ENCODE data around the gene MFSD12.
"Not testable (repeated sequence)": the region's sequence is repeated elsewhere in the genome, so short reads cannot be mapped to it uniquely, and the experiment has no call there.

MFSD12 gene

DNA sequence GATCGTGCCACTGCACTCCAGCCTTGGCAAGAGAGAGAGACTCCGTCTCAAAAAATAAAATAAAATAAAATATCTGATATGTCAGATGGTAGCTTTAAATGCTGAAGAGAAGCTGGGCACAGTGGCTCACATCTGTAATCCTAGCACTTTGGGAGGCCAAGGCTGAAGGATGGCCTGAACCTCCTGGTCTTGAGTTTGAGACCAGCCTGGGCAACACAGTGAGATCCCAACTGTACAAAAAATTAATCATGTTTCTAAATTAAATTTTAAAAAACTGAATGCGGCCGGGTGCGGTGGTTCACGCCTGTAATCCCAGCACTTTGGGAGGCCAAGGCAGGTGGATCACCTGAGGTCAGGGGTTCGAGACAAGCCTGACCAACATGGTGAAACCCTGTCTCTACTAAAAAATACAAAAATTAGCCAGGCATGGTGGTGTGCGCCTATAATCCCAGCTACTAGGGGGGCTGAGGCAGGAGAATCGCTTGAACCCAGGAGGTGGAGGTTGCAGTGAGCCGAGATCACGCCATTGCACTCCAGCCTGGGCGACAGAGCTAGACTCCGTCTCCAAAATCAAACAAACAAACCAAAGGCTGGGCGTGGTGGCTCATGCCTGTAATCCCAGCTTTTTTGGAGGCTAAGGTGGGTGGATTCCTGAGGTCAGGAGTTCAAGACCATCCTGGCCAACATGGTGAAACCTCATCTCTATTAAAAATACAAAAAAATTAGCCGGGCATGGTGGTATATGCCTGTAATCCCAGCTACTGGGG, 26.8 kb upstream of the MFSD12 start:
- DNase-seq (ENCODE audit: low spot score), result not testable (repeated sequence)

DNA sequence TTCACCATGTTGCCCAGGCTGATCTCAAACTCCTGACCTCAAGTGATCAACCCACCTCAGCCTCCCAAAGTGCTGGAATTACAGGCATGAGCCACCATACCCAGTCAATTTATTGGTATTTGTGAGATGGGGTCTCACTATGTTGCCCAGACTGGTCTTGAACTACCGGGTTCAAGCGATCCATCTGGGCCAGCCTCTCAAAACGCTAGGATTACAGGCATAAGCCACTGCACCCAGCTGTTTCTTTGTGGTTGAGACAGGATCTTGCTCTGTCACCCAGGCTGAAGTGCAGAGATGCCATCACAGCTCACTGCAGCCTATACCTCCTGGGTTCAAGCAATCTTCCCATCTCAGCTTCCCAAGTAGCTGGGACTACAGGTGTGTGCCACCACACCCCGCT, 24.4 kb upstream of the MFSD12 start:
- not testable (repeated sequence) for DNase-seq (ENCODE audit: low spot score)

DNA sequence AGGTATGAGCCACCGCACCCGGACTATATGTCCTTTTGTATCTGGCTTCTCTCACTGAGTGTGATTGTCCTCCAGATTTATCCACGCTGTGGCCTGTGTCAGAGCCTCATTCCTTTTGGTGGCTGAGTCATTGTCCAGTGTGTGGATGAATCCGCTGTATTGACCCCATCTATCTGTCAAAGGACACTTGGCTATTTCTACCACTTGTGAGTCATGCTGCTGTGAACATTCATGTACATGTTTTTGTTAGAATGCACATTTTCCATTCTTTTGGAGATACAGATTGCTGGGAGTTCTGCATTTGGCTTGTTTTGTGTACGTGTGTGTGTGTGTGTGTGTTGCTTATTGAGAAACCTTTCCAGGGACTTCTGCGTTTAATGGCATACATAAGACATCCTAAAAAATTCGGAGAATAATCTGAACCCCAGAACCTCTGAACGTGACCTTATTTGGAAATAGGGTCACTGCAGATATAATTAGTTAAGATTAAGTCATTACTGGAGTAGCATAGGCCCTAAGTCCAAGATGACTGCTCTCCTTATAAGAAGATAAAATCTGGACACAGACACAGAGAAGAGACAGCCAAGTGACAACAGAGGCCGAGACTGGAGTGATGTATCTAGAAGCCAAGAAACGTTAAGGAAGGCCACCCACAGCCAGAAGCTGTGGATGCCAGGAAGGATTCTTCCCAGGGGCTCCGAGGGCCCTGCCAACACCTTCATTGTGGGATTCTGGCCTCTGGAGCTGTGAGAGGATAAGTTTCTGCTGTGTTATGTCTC, 23.0 kb upstream of the MFSD12 start:
- no peak for DNase-seq (ENCODE audit: low spot score)

DNA sequence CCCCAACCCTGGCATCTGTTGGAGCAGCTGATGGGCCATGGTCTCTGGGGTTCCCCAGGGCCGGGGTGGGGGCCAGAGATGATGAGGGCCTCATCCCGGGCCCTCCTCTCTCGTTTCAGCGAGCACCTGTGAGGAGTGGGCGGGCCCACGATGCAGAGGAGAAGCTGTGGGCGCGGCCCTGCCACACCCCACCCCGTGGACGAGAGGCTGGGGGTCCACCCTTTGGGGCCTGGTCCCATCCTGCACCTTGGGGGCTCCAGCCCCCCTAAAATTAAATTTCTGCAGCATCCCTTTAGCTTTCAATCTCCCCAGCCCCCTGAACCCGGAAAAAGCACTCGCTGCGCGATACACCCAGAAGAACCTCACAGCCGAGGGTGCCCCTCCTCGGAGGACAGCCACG, 21.0 kb upstream of the MFSD12 start:
- no peak for DNase-seq (ENCODE audit: low spot score)

DNA sequence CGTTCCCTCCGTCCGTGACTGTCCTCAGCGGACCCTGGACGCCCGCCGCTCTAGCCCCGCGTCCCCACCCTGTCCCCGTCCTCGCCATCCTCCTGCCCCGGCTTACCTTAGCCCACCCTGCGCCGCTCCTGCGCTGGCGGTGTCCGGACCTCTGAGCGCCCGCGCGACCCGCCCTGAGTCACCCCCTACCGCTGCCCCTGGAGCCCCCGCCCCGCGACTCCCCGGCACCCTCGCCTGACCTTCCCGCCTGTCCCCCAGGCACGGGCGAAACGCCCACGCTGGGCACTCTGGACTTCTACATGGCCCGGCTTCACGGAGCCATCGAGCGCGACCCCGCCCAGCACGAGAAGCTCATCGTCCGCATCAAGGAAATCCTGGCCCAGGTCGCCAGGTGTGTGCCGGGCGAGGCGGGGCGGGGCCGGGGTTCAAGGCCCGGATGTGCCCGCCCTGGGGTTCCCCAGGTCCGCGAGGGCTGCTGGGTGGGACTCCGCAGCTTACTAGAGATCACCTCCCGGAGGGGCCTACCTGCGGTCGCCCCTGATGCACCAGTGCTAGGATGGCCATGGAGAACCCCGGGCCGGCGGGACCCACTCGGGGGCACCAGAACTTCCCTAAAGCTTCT, 20.4 kb upstream of the MFSD12 start:
- no peak for DNase-seq (ENCODE audit: low spot score)

DNA sequence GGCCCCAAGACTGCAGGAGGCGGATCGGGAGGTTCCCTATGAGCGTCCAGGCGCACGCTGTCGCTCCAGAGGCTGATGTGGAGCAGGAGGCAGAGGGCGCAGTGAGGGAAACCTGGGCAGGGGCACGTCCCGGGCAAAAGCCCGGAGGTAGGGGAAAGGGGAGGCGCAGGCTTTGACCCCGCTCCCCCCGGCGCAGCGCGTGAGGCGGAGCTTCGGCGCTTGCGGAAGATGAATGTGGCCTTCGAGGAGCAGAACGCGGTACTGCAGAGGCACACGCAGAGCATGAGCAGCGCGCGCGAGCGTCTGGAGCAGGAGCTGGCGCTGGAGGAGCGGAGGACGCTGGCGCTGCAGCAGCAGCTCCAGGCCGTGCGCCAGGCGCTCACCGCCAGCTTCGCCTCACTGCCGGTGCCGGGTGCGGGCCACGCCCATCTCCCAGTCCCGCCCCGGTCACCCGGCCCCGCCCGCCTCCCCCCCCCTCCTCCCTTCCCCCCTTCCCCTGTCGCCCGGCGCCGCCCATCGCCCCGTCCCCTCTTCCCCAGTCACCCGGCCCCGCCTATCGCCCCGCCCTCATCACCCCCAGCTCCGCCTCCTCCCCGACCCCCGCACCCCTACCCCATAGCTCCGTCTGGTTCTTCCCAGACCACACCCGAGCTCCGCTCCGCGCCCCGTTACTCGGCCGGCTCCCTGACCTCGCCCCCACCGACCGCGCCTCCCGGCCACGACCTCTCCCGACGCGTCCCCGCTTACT, 19.5 kb upstream of the MFSD12 start:
- DNase-seq (ENCODE audit: low spot score), result no peak

DNA sequence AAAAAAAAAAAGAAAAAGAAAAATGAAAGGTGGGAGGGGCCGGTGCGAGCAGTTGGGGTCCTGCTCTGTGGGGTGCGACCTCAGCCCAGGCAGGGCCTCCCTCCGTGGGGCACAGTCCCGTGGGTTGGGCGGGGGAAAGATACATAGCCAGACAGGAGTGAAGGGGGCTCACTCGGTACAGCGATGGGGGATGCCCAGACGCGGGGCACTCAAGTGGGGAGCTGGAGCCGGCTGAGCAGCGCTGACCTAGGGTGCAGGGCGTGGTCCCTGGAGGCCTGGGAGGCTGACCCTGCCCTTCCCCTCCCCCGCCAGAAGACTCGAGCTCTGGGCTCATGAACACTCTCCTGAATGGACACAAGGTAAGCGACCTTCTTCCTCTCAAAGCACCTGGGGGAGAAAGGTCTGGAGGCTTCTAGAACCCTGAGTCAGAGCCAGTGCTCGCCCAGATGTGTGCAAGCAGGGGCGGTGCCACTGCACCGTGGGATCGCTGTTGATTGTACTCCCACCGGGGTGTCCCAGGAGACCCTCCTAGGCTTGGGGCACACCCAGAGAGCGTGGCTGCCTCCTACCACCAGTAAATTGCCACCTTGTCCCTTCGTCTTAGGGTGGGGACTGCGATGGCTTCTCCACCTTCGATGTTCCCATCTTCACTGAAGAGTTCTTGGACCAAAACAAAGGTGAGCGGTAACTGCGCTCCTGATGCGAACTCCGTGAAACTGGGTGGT, 18.7 kb upstream of the MFSD12 start:
- no peak for DNase-seq (ENCODE audit: low spot score)

DNA sequence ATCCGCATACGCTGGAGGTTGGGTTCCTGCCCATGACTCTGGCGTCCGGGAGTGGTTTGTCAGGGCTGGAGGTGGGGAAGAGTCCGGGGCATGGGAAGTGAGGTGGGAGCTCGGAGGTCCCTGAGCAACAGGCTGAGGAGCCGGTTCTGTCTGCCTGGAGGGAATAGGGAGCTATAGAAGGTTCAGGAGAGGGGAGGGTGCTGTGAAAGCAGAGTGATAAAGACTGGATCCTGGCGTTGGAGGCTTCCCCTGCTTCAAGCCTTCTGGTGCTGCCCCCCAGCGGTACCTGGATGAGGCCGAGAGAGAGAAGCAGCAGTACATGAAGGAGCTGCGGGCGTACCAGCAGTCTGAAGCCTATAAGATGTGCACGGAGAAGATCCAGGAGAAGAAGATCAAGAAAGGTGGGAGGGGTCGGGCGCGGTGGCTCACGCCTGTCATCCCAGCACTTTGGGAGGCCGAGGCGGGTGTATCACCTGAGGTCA, 17.9 kb upstream of the MFSD12 start:
- peak; percentile 72 for DNase-seq (ENCODE audit: low spot score)

DNA sequence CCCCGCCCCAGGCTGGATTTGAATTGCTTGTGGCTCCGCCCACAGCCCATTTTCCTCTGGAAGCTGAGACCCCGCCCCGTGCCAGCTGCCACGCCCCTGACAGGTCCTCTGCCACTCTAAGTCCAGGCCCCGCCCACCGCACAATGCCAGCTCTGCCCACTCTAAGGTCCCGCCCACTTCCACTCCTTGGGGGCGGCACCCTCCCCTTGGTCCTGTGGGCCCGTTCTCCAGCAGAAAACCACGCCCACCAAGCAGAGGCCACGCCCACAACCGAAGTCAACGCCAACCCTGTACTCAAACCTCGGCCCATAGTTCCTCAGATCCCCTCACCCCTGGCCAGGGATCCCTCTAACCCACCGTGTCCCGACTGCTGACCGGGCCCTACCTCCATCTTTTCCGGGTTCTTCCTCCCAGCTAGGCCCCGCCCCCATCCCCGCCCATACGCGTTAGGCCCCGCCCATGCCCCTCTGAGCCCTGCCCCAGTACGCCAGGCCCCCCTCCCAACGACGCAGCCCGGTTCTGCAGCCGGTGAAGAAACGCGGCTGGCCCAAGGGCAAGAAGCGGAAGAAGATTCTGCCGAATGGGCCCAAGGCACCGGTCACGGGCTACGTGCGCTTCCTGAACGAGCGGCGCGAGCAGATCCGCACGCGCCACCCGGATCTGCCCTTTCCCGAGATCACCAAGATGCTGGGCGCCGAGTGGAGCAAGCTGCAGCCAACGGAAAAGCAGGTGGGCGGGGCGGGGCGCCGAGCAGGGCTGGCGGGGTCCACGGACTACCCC, 16.7 kb upstream of the MFSD12 start:
- DNase-seq (ENCODE audit: low spot score), result peak; percentile 83

DNA sequence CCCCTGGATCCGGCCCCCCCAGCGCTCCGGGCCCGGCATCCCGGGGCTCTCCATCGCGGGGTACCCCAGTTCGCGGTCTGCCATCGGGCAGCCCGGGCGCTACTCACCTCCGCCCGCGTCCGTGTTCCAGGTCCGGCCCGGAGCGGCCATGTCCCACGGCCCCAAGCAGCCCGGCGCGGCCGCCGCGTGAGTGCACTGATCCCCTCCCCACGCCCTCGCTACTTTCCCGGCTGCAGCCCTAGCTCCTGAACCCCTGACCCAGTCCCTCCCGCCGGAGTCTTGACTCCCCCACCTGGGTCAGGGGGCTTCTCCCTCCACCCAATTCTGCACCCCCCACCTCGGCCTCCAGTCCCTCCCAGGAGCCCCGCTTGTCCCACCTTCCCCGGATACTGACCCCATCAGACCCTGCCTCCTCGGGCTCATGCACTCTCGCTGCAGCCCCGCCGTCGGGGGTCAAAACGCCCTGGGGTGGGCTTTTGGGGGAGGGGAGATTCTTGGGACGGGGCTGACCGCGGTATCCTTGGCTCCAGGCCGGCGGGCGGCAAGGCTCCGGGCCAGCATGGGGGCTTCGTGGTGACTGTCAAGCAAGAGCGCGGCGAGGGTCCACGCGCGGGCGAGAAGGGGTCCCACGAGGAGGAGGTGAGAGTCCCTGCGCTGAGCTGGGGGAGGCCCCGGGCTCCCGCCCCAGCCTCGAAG, 15.9 kb upstream of the MFSD12 start:
- no peak for DNase-seq (ENCODE audit: low spot score)

DNA sequence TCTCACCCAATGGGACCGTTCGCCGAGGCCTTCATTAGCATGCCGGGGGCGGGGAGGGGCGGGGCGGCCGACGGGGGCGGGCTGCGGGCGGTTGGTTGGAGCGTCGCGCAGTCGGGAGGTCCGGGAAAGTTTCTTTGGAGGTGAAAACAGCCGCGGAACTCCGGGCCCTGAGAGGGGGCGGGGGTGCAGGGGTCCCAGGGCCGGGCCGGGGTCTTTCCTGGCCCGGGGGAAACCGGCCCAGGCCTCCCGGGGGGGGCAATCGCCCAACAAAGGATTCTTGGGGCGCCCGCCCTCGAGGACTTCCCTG, 15.4 kb upstream of the MFSD12 start, which contains the start of gene HMG20B:
Gene HMG20B, plus strand, starts transcription at position 90 of the 307 bp plus-strand sequence. CDS start 366 bp downstream, outside the sequence.
- no peak for DNase-seq (ENCODE audit: low spot score)

DNA sequence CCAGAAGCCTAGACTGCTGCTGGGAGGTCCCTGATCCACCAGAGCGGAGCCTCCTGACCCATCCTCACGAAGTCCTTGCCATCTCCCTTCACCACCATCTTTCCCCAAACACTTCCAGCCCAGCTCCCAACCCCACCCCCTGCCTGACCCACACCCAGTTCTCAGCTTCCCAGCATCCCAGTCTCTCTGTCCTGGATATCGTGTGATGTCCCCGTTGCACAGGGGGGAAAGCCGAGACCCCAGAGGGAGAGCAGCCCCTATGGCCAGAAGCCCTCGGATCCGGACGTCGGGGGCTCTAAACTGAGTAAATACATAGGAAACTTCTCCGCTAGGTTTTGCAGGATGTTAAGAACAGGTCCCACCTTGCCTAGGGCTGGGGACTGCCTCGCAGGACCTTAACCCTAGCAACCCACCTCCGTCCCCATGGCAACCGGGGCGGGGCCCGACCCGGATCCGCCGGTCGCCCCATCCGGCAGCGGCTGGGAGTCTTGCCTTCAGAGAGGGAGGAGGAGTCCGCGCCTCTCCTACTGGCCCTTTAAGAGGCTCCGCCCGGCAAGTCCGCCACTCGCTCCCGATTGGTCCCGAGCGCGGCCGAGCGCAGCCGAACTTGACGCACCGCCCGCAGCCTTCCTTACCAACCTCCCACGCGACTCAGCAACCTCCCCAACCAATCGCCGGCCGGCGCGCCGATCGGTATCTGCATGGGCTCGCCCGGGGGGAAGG, 14.9 kb upstream of the MFSD12 start:
- peak; percentile 98 for DNase-seq (ENCODE audit: low spot score)

DNA sequence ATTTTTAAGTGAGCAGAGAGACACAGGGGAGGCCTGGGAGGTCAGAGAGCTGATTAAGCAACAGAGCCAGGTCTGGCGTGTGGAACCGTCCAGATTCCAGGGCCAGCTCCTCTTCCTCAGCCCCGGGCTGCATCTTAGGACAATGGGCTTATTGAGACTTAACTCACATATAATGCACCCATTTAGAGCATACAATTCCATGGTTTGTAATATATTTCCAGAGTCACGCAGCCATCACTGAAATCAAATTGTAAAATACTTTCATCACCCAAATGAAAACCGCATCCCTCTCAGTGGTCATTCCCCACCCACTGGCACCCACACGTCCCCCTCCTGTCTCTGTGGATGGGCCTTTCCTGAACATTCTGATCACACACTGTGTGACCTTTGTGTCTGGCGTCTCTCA, 13.2 kb upstream of the MFSD12 start:
- no peak for DNase-seq (ENCODE audit: low spot score)

DNA sequence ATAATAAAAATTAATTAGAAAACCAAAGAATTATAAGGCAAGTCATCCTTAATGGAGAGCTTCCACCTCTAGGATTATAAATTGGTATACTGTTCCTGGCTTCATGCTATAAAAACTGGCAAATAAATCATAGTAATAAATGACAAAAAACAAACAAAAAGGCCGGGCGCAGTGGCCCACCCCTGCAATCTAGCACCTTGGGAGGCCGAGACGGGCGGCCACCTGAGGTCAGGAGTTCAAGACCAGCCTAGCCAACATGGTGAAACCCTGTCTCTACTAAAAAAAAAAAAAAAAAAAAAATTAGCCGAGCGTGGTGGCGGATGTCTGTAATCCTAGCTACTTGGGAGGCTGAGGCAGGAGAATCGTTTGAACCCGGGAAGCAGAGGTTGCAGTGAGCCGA, 12.7 kb upstream of the MFSD12 start:
- not testable (repeated sequence) for DNase-seq (ENCODE audit: low spot score)

DNA sequence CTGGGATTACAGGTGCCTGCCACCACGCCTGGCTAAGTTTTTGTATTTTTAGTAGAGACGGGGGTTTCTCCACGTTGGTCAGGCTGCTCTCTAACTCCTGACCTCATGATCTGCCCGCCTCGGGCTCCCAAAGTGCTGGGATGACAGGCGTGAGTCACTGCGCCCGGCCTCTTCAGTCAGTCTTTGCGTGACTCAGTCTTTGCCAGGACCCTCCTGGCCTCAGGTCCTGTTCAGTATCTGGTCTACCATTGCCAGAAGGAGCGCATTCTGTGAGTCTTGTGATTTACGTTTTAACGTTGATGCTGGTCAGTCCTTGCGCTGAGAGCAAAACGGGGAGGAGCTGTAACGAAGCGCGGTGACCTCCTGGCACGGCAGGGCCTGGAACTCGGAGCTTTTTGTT, 7.8 kb upstream of the MFSD12 start:
- no peak for DNase-seq (ENCODE audit: low spot score)

DNA sequence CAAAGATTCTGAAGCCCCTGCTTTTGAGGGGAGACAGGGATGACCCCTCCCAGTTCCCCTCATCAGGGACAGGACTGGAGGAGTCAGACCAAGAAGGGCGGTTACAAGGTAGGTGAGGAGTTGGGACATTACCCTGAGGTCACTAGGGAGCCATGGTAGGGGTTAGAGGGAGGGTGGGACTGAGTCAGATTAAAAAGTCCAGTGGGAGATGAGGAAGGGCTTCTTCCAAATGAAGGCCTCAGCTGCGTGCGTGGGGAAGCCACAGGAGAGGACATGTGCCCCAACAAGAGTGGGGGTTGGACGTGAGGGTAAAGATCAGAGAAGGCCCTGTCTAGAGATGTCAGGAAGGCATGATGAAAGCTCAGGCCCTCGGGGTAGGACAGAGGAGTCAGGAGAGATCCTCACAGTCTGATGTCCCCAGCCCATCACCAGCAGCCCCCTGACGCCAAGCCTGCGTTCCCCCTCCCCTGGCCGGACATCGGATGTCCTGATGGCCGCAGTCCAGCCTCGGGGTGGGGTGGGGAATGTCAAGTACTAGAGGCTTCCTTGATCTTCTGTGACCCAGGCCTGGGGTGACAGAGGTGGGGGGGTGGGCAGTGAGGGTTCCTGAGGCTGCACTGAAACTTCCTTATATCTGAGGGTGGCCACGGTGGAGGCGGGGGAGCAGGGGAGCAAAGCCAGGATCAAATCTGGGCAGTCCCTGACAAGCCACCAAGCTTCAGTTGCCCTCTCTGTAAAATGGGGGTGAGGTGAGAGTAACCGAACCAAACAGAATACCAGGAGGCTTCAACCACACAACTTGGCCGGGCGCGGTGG, 6.5 kb upstream of the MFSD12 start:
- DNase-seq (ENCODE audit: low spot score), result no peak

DNA sequence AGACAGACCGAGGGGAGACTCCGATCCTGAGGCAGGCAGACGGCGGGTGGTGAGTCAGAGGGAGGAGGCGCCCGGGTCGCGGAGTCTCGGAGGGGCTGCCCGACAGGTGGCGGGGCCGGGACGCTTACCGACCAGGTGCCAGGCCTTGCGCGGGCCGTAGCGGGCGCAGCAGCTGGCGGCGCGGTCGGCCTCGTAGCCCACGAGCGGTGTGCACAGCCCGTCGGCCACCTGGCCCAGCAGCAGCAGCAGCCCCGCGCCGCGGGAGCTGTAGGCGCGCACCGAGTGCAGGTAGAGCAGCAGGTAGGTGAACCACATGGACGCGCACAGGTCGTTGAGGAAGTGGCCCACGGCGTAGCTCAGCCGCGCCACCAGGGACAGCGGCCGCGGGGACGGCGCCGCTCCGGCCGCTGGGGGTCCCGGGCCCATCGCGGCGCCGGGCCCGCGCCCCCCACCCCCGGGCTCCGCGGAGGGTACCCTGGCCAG, 367 bp downstream of the MFSD12 start:
- DNase-seq (ENCODE audit: low spot score), result no peak

DNA sequence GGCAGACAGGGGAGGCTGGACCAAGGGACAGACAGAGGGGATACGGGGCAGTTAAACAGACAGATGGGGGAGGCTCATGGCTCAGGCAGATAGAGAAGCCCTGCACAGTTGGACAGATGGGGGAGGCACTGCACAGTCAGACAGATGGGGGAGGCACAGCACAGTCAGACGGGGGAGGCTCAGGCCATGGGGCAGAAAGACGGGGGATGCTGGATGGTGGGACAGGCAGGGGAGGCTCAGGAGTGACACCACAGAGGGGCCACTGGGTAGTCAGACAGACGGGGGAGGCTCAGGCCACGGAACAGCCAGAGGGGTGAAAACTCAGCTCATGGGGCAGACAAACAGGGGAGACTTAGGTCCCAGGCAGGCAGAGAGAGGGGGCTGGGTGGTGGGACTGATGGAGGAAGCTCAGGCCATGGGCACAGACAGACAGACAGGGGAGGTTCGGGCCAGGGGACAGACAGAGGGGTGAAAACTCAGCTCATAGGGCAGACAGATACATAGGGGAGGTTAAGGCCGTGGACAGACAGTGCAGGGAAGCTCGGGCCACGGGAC, 886 bp downstream of the MFSD12 start:
- DNase-seq (ENCODE audit: low spot score), result no peak
